Vagina (tissue), 2 donors: ENCODE measurements around the gene MOGAT3.

Experiments used
- POLR2A ChIP-seq, 2 donors: fragments of 450-650 bp; IDR thresholded peaks; one replicate each; pipeline ENCODE4 v1.6.1; 2017; ENCODE audit warnings: antibody characterized with exemption in 2 of 2, mild to moderate bottlenecking in 2 of 2, moderate library complexity in 2 of 2
- POLR2AphosphoS5 ChIP-seq, 2 donors: sonication (generic); formaldehyde crosslinking; IDR thresholded peaks; one replicate each; pipeline ENCODE4 v1.9.0; 2017; ENCODE audit warnings: antibody characterized with exemption in 2 of 2, mild to moderate bottlenecking in 2 of 2, low read depth in 1 of 2; ENCODE audit not compliant: insufficient read depth in 1 of 2

DNA sequence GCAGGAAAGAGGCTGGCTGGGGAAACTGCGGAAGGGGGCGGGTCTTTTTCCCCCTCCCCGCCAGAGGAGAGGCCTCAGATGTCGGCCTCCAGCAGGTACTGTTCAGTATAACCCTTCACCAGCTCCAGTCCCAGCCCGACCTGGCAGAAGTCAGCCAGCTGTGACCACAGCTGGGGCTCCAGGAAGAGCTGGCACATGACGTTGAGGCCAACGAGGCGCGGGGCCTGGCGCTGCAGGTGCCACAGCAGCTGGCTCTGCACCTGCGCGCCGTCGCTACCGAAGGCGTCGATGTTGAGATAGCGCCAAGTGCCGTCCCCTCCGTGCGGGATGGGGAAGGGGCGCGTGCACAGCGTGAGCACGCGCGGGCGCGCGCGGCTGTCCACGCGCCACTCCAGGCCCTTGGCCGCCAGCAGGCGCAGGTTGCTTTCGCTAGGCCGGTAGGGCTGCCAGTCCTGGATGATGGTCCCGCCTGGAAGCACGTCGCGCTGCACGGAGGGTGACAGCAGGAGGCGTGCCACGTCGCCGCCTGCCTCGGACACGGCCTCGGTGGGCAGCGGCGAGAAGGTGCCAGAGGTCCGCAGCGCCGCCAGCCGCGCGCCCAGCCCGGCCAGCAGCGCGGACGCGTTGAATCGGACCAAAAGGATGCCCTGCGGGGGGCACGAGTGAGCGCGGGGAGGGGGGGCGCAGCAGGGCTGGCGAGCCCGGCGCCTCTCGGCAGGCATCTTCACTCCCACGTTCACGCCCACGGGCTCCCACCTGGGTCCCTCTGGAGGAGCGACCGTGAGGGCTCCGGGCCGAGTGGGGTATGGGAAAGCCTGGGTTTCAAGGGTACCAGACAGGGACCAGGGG lies 28.6 kb downstream of the MOGAT3 start:
- no peak for TF ChIP-seq POLR2A (IDR thresholded peaks at IDR 0.05)
- TF ChIP-seq POLR2AphosphoS5 (IDR thresholded peaks at IDR 0.05; ENCODE audit: insufficient read depth in 1 of 2, low read depth in 1 of 2): no peak
